ENCODE data around the gene ZNF546.
A peak's percentile ranks its signal among the peaks of the same experiment; 100 is the strongest.

Gene ZNF546

DNA sequence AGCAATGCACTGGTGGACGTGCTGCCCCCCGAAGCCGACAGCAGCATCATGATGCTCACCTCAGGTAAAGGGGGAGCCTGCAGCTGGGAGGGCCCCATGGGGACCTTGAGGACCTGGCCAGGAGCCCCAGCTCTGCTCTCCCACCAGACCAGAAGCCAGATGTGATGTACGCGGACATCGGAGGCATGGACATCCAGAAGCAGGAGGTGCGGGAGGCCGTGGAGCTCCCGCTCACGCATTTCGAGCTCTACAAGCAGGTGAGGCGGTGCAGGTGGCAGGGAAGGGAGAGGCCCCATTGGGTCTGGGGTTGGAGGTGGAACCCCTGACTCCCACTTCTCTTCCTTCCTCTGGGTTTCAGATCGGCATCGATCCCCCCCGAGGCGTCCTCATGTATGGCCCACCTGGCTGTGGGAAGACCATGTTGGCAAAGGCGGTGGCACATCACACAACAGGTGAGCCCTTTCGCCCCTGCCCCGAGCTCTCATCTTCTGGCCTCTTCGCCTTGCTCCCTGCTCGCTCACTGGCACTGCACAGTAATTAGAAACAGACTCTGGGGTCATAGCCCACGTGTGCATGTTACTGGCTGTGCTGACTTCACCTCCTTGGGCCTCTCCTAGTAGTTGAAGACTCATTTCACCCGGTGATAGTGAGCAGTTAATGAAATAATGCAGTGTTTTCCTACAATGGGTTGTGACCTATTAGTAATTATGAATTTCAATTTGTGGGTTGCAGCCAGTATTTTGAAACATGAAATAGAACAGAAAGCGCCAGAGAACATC lies 22.3 kb upstream of the ZNF546 start:
- no peak for DNase-seq
- in situ Hi-C loops (cut with HindIII; ENCODE audit: low pct_ligation_motif_present, low pct_unique_long_range_greater_than_20kb, low sequenced_read_pairs), result no loop called here

DNA sequence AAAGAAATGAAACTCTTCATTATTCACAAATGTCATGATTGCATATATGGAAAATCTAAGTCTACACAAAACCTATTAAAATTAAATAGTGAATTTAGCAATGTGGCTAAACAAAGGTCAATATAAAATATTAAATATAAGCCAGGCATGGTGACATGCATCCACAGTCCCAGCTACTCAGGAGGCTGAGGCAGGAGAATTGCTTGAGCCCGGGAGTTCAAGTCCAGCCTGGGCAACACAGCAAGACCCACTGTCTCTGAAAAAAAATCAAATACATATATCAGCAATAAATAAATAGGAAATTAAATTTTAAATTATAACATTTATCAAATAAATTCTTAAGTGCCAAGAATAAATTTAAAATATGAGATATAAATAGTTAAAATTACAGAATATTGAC lies 14.0 kb upstream of the ZNF546 start:
- no peak for DNase-seq
- in situ Hi-C loops (cut with HindIII; ENCODE audit: low pct_ligation_motif_present, low pct_unique_long_range_greater_than_20kb, low sequenced_read_pairs), result no loop called here

DNA sequence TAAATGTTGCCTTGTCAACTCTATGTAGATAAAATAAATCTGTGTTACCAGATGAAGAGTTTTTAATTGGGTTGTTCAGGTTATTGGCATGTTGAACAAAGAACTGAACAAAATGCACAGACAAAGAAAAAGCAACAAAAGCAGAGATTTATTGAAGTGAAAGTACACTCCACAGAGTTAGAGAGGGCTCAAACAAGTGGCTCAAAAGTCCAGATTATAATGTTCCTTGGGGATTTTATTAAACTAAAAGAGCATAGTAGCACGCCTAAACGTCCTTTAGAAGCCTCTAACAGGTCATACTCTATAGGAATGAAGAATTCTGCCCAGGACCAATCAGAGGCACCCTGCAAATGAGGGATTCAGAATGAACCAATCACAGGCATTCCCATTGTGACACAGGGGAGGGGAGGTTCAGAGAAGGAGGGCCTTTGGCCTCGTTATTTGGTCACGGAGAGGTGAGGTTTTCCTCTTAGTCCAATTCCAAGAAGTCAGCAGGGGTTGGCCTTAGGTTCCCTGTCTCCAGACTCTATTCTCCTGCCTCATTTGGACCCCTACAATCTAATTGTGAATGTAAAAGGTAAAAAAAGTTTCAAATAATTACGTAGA lies 13.1 kb upstream of the ZNF546 start:
- in situ Hi-C loops (cut with HindIII; ENCODE audit: low pct_ligation_motif_present, low pct_unique_long_range_greater_than_20kb, low sequenced_read_pairs), result no loop called here
- no peak for DNase-seq

DNA sequence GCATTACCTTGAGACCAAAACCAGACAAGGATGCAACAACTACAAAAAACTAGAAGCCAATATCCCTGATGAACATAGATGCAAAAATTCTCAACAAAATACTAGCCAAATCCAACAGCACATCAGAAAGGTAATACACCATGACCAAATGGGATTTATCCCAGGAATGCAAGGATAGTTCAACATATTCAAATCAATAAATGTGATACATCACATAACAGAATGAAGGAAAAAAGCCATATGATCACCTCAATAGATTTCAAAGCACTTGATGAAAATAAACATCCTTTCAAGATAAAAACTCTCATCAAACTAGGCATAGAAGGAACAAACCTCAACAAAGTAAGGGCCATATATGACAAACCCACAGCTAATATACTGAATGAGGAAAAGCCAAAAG lies 10.2 kb upstream of the ZNF546 start:
- in situ Hi-C loops (cut with HindIII; ENCODE audit: low pct_ligation_motif_present, low pct_unique_long_range_greater_than_20kb, low sequenced_read_pairs), result no loop called here
- DNase-seq, result no peak

DNA sequence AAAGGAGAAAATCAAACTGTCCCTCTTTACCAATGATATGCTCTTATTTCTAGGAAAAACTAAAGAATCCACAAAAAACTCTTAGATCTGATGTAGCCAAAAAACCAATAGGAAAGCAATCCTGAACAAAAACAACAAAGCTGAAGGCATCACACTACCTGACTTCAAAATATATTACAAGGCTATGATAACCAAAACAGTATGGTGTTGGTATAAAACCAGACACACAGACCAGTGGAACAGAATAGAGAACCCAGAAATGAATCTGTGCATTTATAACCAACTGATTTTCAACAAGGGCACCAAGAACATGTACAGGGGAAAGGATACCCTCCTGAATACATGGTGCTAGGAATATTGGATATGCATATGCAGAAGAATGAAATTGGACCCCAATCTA lies 9.7 kb upstream of the ZNF546 start:
- in situ Hi-C loops (cut with HindIII; ENCODE audit: low pct_ligation_motif_present, low pct_unique_long_range_greater_than_20kb, low sequenced_read_pairs), result no loop called here
- DNase-seq, result no peak

DNA sequence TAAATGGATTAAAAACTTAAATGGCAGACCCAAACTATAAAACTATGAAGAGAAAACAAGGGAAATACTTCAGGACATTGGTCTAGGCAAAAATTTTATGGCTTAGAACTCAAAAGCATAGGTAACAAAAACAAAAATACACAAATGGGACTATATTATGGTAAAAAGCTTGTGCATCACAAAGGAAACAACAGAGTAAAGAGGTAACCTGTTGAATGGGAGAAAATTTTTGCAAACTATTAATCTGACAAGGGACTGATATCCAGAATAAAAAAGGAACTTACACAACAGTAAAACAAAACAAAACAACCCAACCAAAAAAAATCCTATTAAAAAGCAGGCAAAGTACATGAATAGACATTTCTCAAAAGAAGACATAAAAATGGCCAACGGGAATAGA lies 9.3 kb upstream of the ZNF546 start:
- in situ Hi-C loops (cut with HindIII; ENCODE audit: low pct_ligation_motif_present, low pct_unique_long_range_greater_than_20kb, low sequenced_read_pairs), result no loop called here
- no peak for DNase-seq

DNA sequence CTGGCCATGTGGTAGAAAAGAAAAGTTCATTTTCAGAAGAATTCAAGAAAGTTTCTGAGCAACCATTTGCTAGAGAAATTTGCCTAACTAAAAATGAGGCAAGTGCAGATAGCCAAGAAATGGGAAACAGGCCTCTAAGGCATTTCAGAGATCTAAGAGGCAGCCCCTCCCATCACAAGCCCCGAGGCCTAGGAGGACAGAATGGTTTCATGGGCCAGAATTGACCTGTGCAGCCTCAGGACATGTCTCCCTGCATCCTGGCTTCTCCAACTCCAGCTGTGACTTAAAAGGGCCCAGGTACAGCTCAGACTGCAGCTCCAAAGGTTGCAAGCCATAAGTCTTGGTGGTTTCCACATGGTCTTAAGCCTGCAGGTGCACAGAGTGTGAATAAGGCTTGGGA lies 3.3 kb upstream of the ZNF546 start:
- in situ Hi-C loops (cut with HindIII; ENCODE audit: low pct_ligation_motif_present, low pct_unique_long_range_greater_than_20kb, low sequenced_read_pairs), result no loop called here
- DNase-seq, result no peak

DNA sequence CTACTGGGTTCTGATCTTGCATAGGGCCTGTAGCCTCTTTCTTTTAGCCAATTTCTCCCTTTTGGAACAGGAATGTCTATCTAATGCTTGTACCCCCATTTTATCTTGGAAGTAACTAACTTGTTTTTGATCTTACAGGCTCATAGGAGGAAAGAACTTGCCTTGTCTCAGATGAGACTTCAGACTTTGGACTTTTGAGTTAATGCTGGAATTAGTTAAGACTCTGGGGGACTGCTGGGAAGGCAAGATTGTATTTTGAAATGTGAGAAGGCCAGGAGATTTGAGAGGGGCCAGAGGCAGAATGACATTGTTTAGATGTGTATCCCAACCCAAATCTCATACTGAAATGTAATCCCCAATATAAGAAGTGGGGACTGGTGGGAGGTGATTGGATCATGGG lies 2.5 kb upstream of the ZNF546 start:
- in situ Hi-C loops (cut with HindIII; ENCODE audit: low pct_ligation_motif_present, low pct_unique_long_range_greater_than_20kb, low sequenced_read_pairs), result no loop called here
- no peak for DNase-seq

DNA sequence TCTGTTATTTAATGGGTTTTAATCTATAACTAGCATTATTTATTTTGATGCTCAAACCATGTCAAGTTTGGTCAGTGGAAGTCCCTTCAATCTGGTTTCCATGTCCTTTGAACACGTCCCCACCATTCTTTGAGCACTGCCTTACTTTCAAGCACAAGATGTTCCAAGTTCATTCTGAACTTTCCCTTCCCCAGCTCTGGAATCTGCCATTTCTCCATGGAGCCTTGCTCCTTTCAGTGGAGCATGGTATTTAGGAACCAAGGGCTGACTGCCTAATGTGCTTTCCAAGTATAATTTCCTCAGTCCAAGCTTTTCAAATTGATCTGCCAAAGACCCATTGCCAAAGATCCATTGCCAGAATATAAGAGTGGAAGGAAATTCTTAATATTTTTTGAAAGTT lies 1.1 kb upstream of the ZNF546 start:
- in situ Hi-C loops (cut with HindIII; ENCODE audit: low pct_ligation_motif_present, low pct_unique_long_range_greater_than_20kb, low sequenced_read_pairs), result no loop called here
- no peak for DNase-seq

DNA sequence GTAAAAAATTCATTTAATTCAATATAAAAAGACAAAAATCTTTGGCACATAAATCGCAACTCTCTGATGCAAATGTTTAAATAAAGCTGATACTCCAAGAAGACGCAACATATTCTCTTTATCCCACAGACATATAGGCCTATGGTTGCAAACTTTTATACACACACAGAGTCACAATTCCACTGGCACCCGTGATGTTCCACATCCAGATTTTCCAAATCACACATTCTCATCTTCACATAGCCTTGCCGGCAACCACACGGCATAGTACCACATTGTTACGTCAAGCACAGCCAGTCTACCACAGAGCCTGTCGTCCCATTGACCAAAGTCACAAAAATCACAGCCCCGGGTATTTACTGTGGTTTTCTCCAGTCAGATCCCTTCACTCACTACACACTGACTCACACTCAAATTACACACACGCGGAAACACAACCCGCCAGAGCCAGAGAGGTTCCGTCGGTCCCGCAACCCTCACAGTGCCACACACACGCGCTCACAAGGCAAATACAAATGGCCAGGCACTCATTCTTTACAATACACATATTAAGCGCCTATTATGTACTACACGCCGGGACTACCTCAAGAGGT lies 546 bp upstream of the ZNF546 start:
- in situ Hi-C loops (cut with HindIII; ENCODE audit: low pct_ligation_motif_present, low pct_unique_long_range_greater_than_20kb, low sequenced_read_pairs), result no loop called here

DNA sequence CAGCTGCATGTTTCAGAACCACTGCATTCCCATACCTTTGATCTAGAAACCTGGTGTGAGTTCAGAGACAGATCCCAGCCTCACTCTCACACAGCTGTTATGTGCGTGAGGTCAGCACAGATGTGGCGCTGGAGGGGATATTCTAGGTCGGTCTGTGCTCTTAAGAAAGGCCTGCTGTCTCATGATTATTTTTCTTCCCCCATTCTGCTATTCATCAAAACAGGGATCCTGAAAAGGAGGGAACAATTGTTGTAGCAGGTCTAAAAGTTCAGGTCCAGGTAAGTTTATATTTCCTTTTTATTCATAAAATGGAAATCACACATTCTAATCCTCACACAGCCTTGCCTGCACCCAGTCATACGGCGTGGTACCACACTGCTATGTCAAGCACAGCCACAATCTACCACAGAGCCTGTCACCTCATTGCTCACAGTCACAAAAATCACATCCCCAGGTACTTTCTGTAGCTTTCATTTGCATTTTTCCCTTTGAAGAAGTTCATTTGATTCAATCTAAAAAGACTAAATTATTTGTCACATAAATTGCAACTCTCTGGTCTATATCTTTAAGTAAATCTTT lies 867 bp downstream of the ZNF546 start:
- in situ Hi-C loops (cut with HindIII; ENCODE audit: low pct_ligation_motif_present, low pct_unique_long_range_greater_than_20kb, low sequenced_read_pairs), result no loop called here
- DNase-seq, result no peak

More for the DNA sequence above, 546 bp upstream of the ZNF546 start:
- DNase-seq, result peak; percentile 28

DNA sequence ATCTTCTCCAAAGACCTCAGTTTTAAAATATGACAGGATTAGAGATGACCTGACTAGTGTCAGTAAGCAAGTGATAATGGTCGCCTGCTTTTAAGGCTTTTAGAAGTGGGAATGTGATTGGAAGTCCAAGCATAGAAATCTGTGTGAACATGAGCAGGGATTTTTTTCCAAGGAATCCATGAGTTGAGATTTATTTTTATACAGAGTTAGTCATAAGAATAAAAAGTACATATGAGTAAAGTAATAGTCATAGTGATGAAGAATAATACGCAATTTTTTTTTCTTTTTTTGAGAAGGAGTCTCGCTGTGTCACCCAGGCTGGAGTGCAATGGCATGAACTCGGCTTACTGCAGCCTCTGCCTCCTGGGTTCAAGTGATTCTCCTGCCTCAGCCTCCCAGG lies 1.6 kb downstream of the ZNF546 start:
- no peak for DNase-seq
- in situ Hi-C loops (cut with HindIII; ENCODE audit: low pct_ligation_motif_present, low pct_unique_long_range_greater_than_20kb, low sequenced_read_pairs), result no loop called here

DNA sequence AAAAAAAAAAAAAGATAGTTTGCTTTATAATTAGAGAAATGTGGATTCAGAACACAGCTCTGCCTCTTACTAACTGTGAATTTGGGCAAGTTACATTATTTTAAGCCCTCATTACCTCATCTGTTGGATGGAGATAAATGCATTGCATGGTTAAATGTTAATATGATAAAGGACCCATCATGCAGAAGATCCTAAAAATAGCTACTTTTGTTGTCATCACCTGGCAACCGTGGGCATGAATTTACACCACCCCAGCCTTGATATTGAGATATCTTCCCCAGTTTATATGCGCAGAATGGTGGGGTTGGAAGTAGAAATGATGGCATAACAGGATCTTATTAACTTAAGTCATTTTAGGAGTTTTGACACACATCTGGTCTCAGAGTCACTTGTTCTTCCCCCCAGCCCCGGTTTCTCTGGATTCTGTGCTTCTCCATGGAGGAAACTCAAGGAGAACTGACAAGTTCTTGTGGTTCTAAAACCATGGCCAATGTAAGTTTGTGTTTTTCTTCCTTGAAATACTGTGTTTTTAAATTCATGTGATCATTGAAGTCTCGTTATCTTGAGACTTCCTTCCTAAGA lies 8.9 kb downstream of the ZNF546 start:
- in situ Hi-C loops (cut with HindIII; ENCODE audit: low pct_ligation_motif_present, low pct_unique_long_range_greater_than_20kb, low sequenced_read_pairs), result no loop called here
- no peak for DNase-seq

DNA sequence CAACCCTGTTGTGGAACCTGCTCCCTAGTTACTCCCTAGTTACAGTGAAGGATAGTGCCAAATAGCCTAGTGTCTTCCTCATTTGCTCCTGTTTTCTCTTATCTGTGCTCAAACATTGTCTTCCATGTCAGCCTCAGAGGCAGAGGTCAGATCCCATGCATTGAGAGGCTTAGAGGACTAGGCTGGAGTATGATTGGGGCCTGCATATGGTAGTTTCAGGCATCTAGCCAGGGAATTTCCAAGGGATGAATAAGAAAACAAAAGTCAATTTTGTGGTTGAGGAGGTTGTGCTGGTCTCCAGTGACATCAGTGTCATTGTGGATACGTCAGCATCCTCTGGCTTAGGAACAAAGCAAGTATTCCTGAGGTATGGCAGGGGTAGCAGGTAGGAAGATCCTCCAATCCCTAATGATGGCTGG lies 9.4 kb downstream of the ZNF546 start:
- peak; percentile 34 for DNase-seq
- in situ Hi-C loops (cut with HindIII; ENCODE audit: low pct_ligation_motif_present, low pct_unique_long_range_greater_than_20kb, low sequenced_read_pairs), result no loop called here

DNA sequence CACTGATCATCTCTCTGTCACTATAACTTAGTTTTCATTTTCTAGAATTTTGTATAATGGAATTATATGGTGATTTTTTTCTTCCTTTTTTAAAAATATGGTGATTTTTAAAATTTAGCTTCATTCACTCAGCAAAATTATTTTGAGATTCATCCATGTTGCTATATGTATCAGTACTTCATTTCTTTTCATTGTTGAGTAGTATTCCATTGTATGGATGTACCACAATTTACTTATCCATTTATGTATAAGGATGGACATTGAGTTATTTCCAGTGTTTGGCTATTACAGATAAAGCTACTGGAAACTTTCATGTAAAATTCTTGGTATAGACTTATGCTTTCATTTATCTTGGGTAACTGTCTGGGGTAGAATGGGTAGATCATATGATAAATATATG lies 12.8 kb downstream of the ZNF546 start:
- in situ Hi-C loops (cut with HindIII; ENCODE audit: low pct_ligation_motif_present, low pct_unique_long_range_greater_than_20kb, low sequenced_read_pairs), result no loop called here
- no peak for DNase-seq

DNA sequence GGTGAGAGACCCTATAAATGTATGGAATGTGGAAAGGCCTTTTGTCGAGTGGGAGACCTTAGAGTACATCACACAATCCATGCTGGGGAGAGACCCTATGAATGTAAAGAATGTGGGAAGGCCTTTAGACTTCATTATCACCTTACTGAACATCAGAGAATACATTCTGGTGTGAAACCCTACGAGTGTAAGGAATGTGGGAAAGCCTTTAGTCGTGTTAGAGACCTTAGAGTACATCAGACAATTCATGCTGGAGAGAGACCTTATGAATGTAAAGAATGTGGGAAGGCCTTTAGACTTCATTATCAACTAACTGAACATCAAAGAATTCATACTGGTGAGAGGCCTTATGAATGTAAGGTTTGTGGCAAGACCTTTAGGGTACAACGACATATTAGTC lies 17.1 kb downstream of the ZNF546 start:
- in situ Hi-C loops (cut with HindIII; ENCODE audit: low pct_ligation_motif_present, low pct_unique_long_range_greater_than_20kb, low sequenced_read_pairs), result no loop called here
- DNase-seq, result no peak

DNA sequence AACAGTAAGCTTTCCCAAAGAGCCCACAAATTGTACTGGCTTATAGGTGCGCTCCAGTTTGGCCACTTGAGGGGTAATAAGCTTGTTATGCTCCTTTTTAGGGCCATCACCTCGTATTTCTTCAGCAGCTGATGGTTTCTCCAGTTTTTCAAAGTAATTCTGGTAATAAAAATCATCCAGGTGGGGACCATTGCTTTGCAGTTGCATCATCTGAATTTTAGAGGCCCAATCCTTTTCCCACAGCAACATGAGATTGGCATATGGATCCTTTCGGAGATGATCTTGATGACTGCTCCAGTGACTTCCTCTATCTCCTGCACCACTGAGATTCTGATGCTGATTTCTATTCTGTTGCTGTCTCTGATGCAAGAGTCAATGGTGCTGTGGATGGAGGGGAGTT lies 27.1 kb downstream of the ZNF546 start:
- in situ Hi-C loops (cut with HindIII; ENCODE audit: low pct_ligation_motif_present, low pct_unique_long_range_greater_than_20kb, low sequenced_read_pairs), result no loop called here
- DNase-seq, result no peak

DNA sequence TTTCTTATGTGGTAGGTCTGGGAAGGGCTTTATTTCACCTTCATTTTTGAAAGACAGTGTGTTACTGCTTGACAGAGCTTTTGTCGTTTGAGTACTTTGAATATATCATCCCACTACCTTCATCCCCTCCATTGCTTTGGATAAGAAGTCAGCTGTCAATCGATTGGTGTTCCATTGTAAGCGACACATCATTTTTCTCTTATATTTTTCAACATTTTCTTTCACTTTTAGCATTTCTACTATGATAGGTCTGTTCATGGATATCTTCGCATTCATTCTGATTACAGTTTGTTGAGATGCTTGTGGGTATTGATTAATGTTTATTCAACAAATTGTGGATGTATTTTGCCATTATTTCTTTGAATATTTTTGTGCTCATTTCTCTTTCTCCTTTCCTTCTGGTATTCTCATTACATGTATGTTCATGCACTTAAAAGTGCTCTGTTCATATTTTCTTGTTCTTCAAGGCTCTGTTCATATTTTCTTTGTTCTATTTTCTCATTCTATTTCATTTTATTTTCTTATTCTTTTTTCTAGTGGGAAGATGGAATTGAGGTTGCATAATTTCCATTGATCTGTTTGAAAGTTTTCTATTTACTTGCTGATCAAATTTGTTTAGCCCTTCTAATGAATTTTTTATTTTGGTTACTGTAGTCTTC lies 29.2 kb downstream of the ZNF546 start:
- in situ Hi-C loops (cut with HindIII; ENCODE audit: low pct_ligation_motif_present, low pct_unique_long_range_greater_than_20kb, low sequenced_read_pairs), result no loop called here
- no peak for DNase-seq

DNA sequence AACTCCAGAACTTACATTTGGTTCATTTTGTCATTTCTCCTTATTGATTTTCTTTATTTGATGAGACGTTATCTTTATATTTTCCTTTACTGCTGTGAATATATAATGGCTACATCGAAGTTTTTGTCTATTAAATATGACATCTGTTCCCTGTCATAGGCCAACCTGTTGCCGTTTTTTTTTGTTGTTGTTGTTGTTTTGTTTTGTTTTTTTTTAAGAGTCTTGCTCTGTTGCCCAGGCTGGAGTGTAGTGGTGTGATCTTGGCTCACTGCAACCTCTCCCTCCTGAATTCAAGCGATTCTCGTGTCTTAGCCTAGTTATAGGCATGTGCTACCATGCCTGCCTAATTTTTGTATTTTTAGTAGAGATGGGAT lies 29.7 kb downstream of the ZNF546 start:
- no peak for DNase-seq
- in situ Hi-C loops (cut with HindIII; ENCODE audit: low pct_ligation_motif_present, low pct_unique_long_range_greater_than_20kb, low sequenced_read_pairs), result no loop called here
